CD4-positive, alpha-beta T cell treated with Interleukin-4 for 1 hour (primary cell): ENCODE results near the gene NFAT5.

Source experiments
- DNase-seq, 2 donors: peaks; one replicate each; pipeline ENCODE4 v3.0.0-alpha.2; 2020 to 2022

NFAT5 gene

GRCh38 chr16:69747115-69747514, 181.3 kb downstream of the NFAT5 start:
- no peak for DNase-seq

GRCh38 chr16:69748694-69749345, 183.1 kb downstream of the NFAT5 start:
- no peak for DNase-seq

- no peak for DNase-seq
Observed at GRCh38 chr16:69754143-69754468, 188.3 kb downstream of the NFAT5 start.
